ENCODE results near the gene TEKT2. TPM values are rescaled to one million over a fixed set of nuclear protein-coding genes. Genes with fewer than 3 reads are reported as not detected.

The TEKT2 gene
- total and polyA plus RNA-seq, 2 of the 4 experiments (the other 2 are of a cell fraction), result 0.18 TPM; not detected in 1

DNA sequence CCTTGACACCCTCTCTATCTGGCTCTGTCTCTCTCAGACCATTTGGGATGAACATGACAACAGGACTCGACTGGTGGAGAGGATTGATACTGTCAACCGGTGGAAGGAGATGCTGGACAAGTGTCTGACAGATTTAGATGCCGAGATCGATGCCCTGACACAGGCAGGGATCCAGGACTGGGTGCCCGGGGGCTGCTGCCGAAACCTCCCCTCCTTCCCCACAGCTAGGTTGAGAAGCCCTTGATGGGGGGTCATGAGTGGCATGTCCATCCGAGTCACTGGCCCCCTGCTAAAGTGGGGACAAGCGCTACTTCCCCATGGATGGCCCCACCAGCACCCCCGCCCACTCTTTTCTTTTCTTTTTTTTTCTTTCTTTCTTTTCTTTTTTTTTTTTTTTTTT is 1.2 kb downstream of the TEKT2 start:
- Histone ChIP-seq H3K9me3 (ENCODE audit: control insufficient read depth, insufficient read depth, low read length) (no peaks in the 10 kb centered on the region), H2AK9ac (replicated peaks; ENCODE audit: low read depth, low read length, poor library complexity) (no peak overlapping the region), H3K79me1 (ENCODE audit: low read depth in 1 of 2, low read length in 2 of 2) (peaks cover 11 to 14% of the 10 kb centered on the region in 2 experiments), H4K8ac (ENCODE audit: low read depth in 2 of 2, low read length in 2 of 2) (no peak overlapping the region), H3K9me1 (ENCODE audit: insufficient read depth, low read length) (peaks cover 8% of the 10 kb centered on the region; the same call in 1 of the 2 replicates), H2AK5ac (ENCODE audit: low read depth, low read length) (no peak overlapping the region), H2BK5ac (ENCODE audit: low read depth, low read length, poor library complexity, severe bottlenecking) (no peak overlapping the region), H3K27ac (ENCODE audit: insufficient read depth, low read length) (no peak overlapping the region), H2BK15ac (ENCODE audit: low read depth, low read length) (no peak overlapping the region), H3K18ac (ENCODE audit: low read depth, low read length) (no peak overlapping the region), H2BK20ac (ENCODE audit: low read depth, low read length) (no peak overlapping the region), H3K4me3 (ENCODE audit: insufficient read depth, low read depth, low read length) (no peak overlapping the region), H3K27me3 (ENCODE audit: control insufficient read depth, insufficient read depth, low read length) (no peaks in the 10 kb centered on the region; the same call in 1 of the 2 replicates), H4K20me1 (ENCODE audit: insufficient read depth, low read length) (0 out of 2 replicates have a peak, but pooled peaks cover 7% of the 10 kb centered on the region), H3K4me1 (ENCODE audit: control insufficient read depth, insufficient read depth, low read length) (peaks cover 2% of the 10 kb centered on the region; the same call in 1 of the 2 replicates), H3K36me3 (ENCODE audit: control insufficient read depth, insufficient read depth, low read length) (no peaks in the 10 kb centered on the region), H4K5ac (ENCODE audit: low read depth, low read length) (no peak overlapping the region), H3K4ac (ENCODE audit: low read depth, low read length) (no peak overlapping the region), H3K4me2 (ENCODE audit: low read depth, low read length) (no peak overlapping the region), H3K56ac (ENCODE audit: extremely low read depth, insufficient read depth, low read length) (no peak overlapping the region), H4K91ac (ENCODE audit: insufficient read depth, low read depth, low read length) (no peak overlapping the region), H3K9ac (ENCODE audit: low read depth, low read length) (no peak overlapping the region), H2AFZ (replicated peaks; ENCODE audit: low read length, poor library complexity) (no peak overlapping the region), H2BK120ac (ENCODE audit: low read depth, low read length) (no peak overlapping the region), H3K23ac (ENCODE audit: low read depth, low read length) (no peak overlapping the region), H3K14ac (replicated peaks; ENCODE audit: low read depth, low read length) (no peak overlapping the region)
- DNase-seq, result no peak
- ATAC-seq (ENCODE audit: low read depth), result no peak
- intact Hi-C loops (cut with micrococcal nuclease) (loop anchor here (10.0 kb wide), 1 partner anchor 150 kb away; the partner anchor contains the start of gene AGO3), in situ Hi-C loops (cut with MboI; ENCODE audit: low sequenced_read_pairs) (no loop called here), dilution Hi-C loops (cut with HindIII; ENCODE audit: low sequenced_read_pairs, unreplicated experiment) (no loop called here)
- ChIA-PET CTCF (no interaction called here), POLR2A (ENCODE audit: unreplicated experiment) (no interaction called here)
- BruUV-seq (replicated peaks), result no TSS peak
- 80% methylated on average over 1 of the region's 9 CpGs; no CpG with 5 or more reads in 1 of the 2 experiments for WGBS, 2 experiments (ENCODE audit: extremely low coverage in 2 of 2, insufficient read length in 1 of 2)
- TF ChIP-seq ELK1 (IDR thresholded peaks at IDR 0.05; ENCODE audit: borderline replicate concordance, low read depth, low read length), result no peak
- TF ChIP-seq CHD1 (IDR thresholded peaks at IDR 0.05; ENCODE audit: low read depth, low read length), result no peak
- no peak for TF ChIP-seq FOS (IDR thresholded peaks at IDR 0.05; ENCODE audit: low read depth, low read length)

Data from IMR-90 (cell line).